T47D (cell line): ENCODE data around the gene TREML1.

Source experiments
- DNase-seq, 2 experiments: peaks; one replicate each; pipeline versions ENCODE4 v3.0.0 to v3.0.0-alpha.2; 2011 to 2012; ENCODE audit warnings: low read depth in 1 of 2, low spot score in 1 of 2
- JUND ChIP-seq: IDR thresholded peaks from 2 replicates; pipeline ENCODE4 v1.6.1; 2012; ENCODE audit warnings: low read depth
- in situ Hi-C: cut with HindIII; loops from 2 replicates; pipeline ENCODE4 v1.10.0; 2016; ENCODE audit warnings: low sequenced_read_pairs, low pct_unique_long_range_greater_than_20kb

Gene TREML1

GRCh38 chr6:41167173-41167963 is 13.2 kb upstream of the TREML1 start:
- DNase-seq, result peak; percentile 28 to 68
- TF ChIP-seq JUND, result no peak
- in situ Hi-C loops, result no loop called here

GRCh38 chr6:41164551-41165120 is 10.5 kb upstream of the TREML1 start:
- TF ChIP-seq JUND, result no peak
- no peak for DNase-seq
- in situ Hi-C loops, result no loop called here

- in situ Hi-C loops, result no loop called here
Measured at GRCh38 chr6:41163419-41163717, 9.2 kb upstream of the TREML1 start.

GRCh38 chr6:41162687-41163418 is 8.7 kb upstream of the TREML1 start, which contains the start of gene TREM2:
Gene TREM2 (minus strand): TSS chr6:41163116. CDS start chr6:41163082, 34 bp downstream.
- DNase-seq, result no peak
- in situ Hi-C loops, result no loop called here
- no peak for TF ChIP-seq JUND

More at GRCh38 chr6:41163419-41163717, 9.2 kb upstream of the TREML1 start:
- DNase-seq, result no peak
- TF ChIP-seq JUND, result no peak

- DNase-seq, result no peak
- in situ Hi-C loops, result no loop called here
- TF ChIP-seq JUND, result no peak
Measured at GRCh38 chr6:41161851-41162552, 7.9 kb upstream of the TREML1 start.

GRCh38 chr6:41161380-41161779 is 7.2 kb upstream of the TREML1 start:
- in situ Hi-C loops, result no loop called here
- DNase-seq, result no peak

GRCh38 chr6:41160933-41161332 is 6.8 kb upstream of the TREML1 start:
- DNase-seq, result no peak
- TF ChIP-seq JUND, result no peak
- in situ Hi-C loops, result no loop called here

More at GRCh38 chr6:41161380-41161779, 7.2 kb upstream of the TREML1 start:
- TF ChIP-seq JUND, result no peak

GRCh38 chr6:41159415-41160082 is 5.4 kb upstream of the TREML1 start:
- DNase-seq, result no peak
- in situ Hi-C loops, result no loop called here
- no peak for TF ChIP-seq JUND

GRCh38 chr6:41157323-41157722 is 3.2 kb upstream of the TREML1 start:
- no peak for DNase-seq
- in situ Hi-C loops, result no loop called here
- TF ChIP-seq JUND, result no peak

GRCh38 chr6:41156771-41157170 is 2.6 kb upstream of the TREML1 start:
- DNase-seq, result no peak
- in situ Hi-C loops, result no loop called here
- TF ChIP-seq JUND, result no peak

- in situ Hi-C loops, result no loop called here
- DNase-seq, result no peak
- TF ChIP-seq JUND, result no peak
Measured at GRCh38 chr6:41156001-41156400, 1.9 kb upstream of the TREML1 start.
